Measurements from ENCODE around the gene PDGFC. TPM values are rescaled to one million over a fixed set of nuclear protein-coding genes. Genes with fewer than 3 reads are reported as not detected.

Gene PDGFC
- total and polyA plus RNA-seq, 2 donors (not counting 3 experiments of a cell fraction or from before 2014, with no cell fraction given): 2.7 to 5.3 TPM

DNA sequence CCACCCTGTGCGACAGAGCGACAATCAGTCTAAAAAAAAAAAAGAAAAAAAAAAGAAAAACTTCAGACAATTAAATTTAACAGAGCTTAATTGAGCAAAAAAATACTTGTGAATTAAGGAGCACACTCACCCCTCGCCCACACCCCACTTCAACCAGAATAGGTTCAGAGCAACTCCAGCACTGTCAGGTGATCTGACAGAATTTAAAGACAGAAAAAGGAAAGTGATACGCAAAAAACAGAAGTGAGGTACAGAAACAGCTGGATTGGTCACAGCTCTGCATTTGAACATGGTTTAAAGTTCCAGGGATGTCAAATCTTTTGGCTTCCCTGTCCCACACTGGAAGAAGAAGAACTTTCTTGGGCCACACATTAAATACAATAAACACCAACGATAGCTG, 174.4 kb downstream of the PDGFC start:
- Histone ChIP-seq H3K27ac (ENCODE audit: insufficient read depth, low read depth, low read length) (no peak overlapping the region), H3K79me2 (ENCODE audit: control insufficient read depth, insufficient read depth, low read length) (no peaks in the 10 kb centered on the region), H3K4me1 (ENCODE audit: control insufficient read depth, extremely low read depth, insufficient read depth, low read length) (no peaks in the 10 kb centered on the region), H4K20me1 (replicated peaks; ENCODE audit: control insufficient read depth, extremely low read depth, insufficient read depth, low read length) (no peaks in the 10 kb centered on the region), H3K4me2 (ENCODE audit: insufficient read depth, low read length) (no peak overlapping the region), H3K27me3 (ENCODE audit: control insufficient read depth in 2 of 2, insufficient read depth in 2 of 2, low read length in 2 of 2) (no peaks in the 10 kb centered on the region), H3K4me3 (replicated peaks in 1 of 3; ENCODE audit: insufficient read depth in 1 of 3, low read depth in 1 of 3, low read length in 3 of 3) (no peak overlapping the region), H2AFZ (ENCODE audit: low read depth, low read length) (no peak overlapping the region), H3K9me1 (replicated peaks; ENCODE audit: control insufficient read depth, extremely low read depth, insufficient read depth, low read length) (no peaks in the 10 kb centered on the region), H3K9ac (replicated peaks; ENCODE audit: extremely low read depth, insufficient read depth, low read length) (no peak overlapping the region), H3K9me3 (replicated peaks; ENCODE audit: control insufficient read depth, insufficient read depth, low read length) (no peaks in the 10 kb centered on the region), H3K36me3 (ENCODE audit: control insufficient read depth in 2 of 2, extremely low read depth in 1 of 2, insufficient read depth in 2 of 2, low read length in 2 of 2) (no peaks in the 10 kb centered on the region)
- FAIRE-seq (no peak), DNase-seq (ENCODE audit: low read depth, low spot score) (no peak)
- ChIA-PET CTCF (interaction anchor here (1.4 kb wide), 1 partner anchor 322 kb away, joined by 5 read pairs; no protein-coding TSS in a partner anchor), POLR2A (no interaction called here)
- intact Hi-C loops (cut with micrococcal nuclease) (loop anchor here (10.0 kb wide), 1 partner anchor 322 kb away; no protein-coding TSS in a partner anchor), dilution Hi-C loops (cut with MboI; ENCODE audit: extremely low pct_ligation_motif_present, low sequenced_read_pairs) (no loop called here)
- no TSS peak for BruUV-seq (replicated peaks)
- TF ChIP-seq GATA2 (IDR thresholded peaks at IDR 0.05; ENCODE audit: insufficient read depth, insufficient read length, low read depth, low read length) (no peak), MYC (IDR thresholded peaks at IDR 0.05; ENCODE audit: low read depth, low read length) (no peak), POLR2AphosphoS5 (IDR thresholded peaks at IDR 0.05; ENCODE audit: insufficient read depth, low read depth, low read length) (no peak), POLR2A (IDR thresholded peaks at IDR 0.05; ENCODE audit: low read depth, low read length) (no peak), JUN (IDR thresholded peaks at IDR 0.05; ENCODE audit: borderline replicate concordance, insufficient read depth, insufficient read length, low read depth) (no peak), FOS (IDR thresholded peaks at IDR 0.05; ENCODE audit: borderline replicate concordance, insufficient read depth, low read length) (no peak), EZH2 (IDR thresholded peaks at IDR 0.05; ENCODE audit: borderline replicate concordance, low read depth, low read length, severe bottlenecking) (no peak)
- TF ChIP-seq, protein P1, sequence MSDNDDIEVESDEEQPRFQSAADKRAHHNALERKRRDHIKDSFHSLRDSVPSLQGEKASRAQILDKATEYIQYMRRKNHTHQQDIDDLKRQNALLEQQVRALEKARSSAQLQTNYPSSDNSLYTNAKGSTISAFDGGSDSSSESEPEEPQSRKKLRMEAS (IDR thresholded peaks at IDR 0.05; ENCODE audit: insufficient read depth, insufficient read length): no peak
- TF ChIP-seq, protein P2, sequence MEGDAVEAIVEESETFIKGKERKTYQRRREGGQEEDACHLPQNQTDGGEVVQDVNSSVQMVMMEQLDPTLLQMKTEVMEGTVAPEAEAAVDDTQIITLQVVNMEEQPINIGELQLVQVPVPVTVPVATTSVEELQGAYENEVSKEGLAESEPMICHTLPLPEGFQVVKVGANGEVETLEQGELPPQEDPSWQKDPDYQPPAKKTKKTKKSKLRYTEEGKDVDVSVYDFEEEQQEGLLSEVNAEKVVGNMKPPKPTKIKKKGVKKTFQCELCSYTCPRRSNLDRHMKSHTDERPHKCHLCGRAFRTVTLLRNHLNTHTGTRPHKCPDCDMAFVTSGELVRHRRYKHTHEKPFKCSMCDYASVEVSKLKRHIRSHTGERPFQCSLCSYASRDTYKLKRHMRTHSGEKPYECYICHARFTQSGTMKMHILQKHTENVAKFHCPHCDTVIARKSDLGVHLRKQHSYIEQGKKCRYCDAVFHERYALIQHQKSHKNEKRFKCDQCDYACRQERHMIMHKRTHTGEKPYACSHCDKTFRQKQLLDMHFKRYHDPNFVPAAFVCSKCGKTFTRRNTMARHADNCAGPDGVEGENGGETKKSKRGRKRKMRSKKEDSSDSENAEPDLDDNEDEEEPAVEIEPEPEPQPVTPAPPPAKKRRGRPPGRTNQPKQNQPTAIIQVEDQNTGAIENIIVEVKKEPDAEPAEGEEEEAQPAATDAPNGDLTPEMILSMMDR (IDR thresholded peaks at IDR 0.05; ENCODE audit: extremely low read depth in 1 of 2, insufficient read depth in 1 of 2, low read depth in 1 of 2, low read length in 2 of 2): no peak

All from endothelial cell of umbilical vein (primary cell).